NCI-H1417 (cell line): ENCODE data around the gene LCLAT1.
A peak's percentile ranks its signal among the peaks of the same experiment; 100 is the strongest.

ENCODE experiments used
- DNase-seq, 3 experiments: peaks; one replicate each; lab custom pipeline; 2025; lab: John Stamatoyannopoulos, UW

LCLAT1 gene

DNA sequence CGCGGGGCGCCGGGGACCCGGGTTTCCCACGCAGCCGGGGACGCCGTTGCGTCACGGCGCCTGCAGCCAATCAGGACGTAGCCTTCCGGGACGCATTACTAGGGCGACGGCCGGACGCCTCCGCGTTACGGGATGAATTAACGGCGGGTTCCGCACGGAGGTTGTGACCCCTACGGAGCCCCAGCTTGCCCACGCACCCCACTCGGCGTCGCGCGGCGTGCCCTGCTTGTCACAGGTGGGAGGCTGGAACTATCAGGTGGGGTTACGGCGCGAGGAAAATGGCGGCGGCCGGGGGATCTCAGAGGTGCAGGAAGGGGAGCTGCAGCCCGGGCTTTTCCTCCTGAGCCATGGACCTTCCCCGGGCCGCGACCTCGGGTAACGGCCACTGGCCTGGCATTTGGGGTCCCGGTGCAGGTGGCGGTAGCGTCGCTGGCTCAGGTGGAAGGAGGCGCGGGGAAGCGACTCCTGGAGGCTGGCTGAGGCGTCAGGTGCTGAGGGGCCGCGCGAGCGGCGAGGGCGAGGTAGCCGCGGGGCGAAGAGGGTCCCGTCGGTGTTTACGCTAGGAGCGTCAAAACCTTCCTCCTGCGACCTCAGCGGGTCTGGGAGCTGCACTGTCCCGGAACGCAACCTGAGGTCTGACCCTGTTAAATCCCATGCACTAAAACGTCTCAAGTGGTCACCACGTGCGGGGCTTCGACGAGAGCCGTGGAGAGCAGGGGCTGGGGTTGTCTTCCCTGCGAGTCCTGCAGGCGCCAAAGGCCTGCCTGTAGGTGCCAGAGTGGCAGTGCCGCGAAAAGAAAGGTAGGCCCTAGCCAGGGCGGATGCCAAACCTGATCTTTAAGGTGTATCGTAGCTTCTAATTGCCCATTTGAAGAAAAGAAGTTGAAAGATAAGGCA lies at the start of gene LCLAT1:
TSS of gene LCLAT1 (plus strand) at position 98 of the 897 bp plus-strand sequence. CDS start 78,345 bp downstream, outside the sequence.
- peak; percentile 78 to 93 (median 92) for DNase-seq

DNA sequence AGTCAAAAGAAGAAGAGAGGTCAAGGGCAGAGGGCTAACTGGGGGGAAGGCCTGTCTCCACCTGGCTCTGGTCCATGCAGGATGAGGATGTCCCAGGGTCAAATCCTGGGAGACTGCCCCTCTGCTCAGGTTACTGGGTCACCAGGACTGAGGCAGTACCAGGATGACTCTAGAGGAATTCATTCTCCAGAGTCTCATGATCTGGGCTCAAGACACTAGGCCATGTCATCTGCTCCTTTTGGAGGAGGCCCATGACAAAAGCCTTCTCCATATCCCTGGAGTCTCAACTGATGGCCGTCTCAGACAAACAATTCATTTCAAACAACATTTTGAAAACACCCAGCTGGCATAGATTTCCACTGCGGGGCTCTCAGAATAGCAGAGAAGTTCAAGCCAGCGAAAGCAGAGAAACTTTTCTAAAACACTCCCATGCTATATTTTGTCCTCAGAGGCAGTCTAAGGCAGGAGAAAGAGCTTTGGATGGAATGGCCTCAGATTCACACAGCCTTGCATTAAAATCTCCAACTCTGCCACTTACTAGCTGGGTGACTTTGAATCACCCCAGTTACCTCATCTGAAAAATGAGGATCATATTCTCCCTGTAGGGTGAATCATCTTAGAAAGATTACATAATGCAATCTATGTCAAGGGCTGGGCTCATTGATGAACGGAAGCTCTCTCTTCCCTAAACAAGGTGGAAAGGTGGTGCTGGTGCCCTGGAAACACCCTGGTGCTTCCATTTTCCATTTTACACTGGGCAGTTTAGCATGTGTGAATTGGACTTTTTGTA lies 48.8 kb upstream of the LCLAT1 start:
- DNase-seq: no peak

DNA sequence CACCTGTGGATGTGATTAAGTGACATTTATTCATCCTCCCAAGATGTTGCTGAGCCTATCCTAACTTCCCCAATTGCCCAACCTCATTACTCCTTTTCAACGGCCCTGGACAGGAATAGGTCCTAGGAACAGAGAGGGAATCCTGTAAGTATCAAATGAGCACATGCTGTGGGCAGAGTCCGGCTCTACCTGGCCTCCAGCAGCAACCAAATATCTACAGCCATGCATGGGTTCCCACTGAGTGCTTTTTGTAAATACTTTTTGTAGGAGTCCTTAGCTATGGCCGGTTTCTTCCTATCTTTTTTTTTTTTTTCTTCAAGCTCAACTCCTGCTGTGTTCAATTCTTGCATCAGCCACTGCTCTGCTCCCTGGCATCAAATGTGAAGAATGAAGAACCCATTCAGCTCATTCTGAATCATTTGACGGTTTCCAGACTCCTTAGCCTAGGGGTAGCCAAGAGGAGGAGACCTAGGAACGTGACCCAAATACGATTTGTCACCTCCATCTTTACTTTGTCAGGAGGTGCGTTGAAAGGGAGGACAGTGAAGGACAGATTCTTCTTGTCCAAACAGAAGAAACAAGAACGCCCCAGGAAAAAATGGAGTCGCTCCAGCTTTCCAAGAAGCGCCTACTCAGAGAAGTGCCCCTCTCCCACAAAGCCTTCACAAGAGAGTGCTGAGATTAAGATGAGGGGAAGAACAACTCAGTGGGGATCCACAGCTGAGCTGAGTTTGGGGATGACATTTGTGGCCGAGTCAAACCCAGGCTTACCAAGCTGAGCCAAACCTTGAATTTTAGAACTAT lies 46.7 kb upstream of the LCLAT1 start:
- DNase-seq: no peak

DNA sequence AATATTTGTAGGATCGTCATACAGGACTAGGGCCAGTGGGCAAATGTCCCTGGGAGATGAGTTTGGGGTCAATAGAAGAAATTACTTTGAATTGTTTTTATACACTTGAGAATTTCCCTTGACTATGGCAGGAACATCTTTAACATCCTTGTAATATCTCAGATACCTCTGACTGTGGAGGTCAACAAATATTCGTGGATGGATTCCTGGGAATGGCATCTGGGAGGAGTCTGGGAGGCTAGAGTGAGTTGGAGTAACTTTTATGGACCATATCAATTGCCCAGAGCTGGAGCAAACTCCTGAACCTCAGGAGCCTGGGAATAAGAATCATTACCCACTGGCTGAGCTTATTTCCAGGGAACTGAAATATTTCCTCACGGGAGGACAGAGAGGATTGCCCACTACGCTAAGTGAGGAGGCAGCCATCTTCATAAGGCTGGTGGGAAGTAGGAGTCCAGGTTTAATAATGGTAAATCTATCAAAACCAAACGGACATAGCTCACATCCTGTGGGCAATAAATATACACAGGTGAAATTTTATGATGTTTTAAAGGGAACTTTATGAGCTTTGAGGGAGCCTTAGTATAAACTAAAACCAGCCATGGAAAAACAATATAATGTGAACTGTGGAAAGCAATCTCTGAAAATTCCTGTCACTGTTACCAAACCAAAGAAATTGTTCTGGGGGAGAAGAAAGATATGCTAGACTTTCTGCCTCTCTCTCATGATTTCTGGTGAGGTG lies 44.4 kb upstream of the LCLAT1 start:
- DNase-seq: no peak

DNA sequence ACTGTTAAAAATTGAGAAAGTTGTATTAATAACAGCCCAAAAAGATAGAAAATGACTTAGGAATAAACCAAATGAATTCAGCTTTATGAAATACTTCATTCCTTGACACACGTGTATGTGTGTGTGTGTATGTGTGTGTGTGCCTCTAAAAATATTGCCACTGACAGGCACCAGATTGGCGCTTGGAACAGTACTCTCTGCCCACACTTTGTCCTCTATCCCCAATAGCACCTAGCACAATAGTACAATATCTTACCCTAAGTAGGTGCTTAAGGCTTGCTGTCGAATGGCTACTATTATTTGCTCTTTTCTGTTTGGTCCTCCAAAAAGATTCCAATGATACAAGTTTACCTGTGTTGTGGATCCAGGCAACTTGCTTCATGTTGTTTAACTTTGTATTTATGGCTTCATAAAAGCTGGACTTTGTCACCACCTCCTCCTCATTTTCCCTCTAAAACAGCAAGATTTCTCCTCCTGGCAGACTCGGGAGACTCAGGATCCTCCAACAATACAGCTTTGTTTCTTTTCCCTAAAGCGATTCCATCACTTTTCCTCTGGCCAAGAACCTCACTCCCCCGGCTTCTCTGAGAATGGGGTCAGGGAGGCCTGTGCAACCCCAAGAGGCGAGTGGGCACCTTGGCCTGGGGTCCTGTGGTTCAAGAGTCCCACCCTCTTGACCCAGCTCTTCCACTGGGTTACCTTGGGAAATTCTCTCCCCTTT lies 43.3 kb upstream of the LCLAT1 start:
- DNase-seq: no peak

DNA sequence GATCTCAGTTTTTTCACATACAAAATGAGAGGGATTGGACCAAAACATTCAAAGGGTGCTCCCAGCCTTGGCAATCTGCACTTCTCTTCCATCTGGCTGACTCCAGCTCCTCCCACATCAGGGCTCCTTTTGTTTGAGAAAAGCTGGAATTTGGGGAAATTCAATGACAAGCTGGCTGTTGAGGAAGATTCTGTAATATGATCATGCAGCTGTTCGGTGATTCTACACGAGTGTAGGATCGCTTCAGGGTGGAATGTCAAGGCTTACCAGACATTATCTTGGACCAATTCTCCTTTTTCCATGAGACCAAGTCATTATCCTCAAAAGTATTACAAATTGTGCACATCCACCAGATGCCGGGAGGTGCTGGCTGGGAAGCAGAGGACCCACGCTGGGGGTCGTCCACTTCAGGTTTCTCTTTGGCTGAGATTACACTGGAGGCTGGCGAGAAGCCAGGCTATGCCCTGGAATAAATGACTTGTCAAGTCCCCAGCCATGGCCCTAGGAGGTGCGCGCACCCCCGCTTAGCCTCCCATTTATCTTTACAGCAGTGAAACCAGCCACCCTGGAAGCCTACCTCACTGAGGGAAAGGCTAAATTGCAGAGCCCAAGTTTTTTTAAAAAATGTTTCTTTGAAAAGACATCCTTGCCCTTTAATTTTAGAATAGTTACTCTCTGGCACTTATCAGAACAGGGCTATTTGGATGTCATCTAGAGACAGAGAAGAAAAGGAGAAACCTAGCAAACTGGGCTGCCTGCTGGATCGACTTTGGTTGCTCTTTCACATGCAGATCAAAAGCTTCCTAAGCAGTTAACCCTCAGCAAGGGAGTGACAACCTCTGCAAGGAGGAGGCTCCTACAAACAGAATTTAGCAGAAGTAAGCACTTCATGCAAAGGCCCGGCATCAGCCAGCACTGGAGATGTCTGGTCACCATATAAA lies 42.5 kb upstream of the LCLAT1 start:
- peak in 2 of 3 experiments; percentile 14 to 63 for DNase-seq

DNA sequence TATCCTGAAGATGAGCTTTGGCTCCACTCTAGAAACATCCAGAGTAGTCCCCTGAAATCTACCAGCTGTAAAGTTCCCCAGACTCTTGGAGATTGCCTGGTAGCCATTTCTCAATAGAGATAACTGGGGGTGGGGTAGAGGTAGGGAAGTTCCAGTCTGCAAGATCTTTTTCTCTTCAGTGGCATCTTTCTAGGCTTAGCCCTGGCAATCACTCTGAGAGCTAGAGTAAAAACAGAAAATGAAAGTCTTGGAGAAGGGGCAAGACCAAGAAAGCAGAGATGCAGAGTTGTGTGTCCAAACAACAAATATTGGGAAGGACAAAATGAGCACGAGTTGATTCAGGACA lies 41.8 kb upstream of the LCLAT1 start:
- no peak for DNase-seq

DNA sequence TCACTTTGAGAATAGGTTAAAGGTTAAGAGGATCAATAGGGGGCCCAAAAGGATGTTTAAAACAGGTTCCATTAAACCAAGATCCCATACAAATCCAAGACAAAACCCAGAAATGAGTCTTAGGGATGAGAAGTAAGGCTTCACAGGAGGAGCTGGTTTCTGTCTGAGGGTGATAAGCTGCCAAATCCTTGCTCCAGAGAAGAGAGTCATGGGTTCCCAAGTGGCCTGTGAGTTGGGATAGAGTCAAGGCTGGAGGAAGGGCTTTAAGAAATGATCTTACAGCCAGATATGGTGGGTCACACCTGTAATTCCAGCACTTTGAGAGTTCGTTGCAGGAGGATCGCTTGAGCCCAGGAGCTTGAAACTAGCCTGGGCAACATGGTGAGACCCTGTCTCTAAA lies 40.2 kb upstream of the LCLAT1 start:
- no peak for DNase-seq

DNA sequence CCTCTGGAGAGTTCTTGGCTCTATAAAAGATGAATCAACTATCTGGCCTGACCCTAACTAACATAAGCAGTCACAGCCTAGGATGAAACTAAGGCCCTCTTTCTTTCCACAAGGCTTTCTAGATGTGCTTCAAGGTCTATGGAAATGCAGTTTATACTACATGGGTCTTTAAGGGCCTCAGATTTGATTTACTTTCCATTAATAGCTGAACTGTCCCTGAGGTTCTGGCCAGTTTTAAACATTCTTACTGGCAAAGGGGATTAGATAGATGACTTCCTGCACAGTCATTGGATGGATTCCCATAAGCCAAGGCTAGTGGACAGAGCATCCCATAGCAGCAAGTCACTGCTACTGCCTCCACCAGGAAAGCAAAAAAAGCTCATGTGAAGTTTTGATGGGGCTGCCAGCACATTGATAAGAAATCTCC lies 38.1 kb upstream of the LCLAT1 start:
- no peak for DNase-seq

DNA sequence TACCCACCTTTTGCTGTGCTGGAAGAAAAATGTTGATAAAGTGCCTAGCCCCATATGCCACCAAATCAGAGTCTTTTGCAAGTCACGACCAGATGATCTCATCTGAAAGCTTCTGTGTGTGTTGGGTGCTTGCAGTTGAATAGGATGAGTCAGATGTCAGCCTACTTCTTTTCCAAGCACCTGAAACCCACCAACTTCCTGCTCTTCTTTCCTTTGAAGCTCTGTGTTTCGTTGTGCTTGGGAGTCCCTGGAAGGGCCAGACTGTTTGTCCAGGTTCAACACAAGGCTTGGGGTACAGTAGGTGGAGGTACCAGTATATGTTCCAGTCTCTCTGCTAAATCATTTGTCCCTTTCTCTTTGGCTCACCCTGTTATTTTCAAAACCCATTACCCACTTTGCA lies 36.8 kb upstream of the LCLAT1 start:
- DNase-seq: no peak

DNA sequence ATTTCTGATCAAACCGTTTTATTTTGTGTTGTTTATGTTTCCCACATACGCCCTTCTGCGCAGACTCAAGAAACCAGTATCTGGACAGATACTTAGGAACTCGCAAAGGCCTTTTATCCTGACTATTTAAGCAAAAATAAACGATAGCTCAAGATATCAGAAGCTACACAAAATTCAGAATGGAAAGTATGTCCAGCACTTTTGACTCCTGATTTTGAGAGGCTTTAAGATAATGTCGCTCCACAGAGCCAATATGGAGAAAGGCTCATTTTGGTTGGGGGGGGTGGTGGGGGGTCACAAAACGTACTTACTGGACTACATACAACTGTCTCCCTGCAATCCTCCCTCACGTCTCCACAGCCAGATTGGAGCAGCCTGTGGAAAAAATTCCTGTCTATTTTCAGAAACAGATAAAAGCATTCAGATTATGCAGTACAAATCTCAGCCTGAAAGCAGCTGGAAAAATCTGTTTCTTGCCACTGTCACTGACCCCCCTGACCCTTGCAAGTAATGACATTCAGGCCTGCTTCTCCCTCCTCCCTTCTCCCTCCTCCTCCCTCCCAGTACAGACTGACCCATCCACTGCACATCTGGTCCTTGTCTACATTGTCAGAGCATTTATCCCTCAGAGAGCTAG lies 34.9 kb upstream of the LCLAT1 start:
- no peak for DNase-seq

DNA sequence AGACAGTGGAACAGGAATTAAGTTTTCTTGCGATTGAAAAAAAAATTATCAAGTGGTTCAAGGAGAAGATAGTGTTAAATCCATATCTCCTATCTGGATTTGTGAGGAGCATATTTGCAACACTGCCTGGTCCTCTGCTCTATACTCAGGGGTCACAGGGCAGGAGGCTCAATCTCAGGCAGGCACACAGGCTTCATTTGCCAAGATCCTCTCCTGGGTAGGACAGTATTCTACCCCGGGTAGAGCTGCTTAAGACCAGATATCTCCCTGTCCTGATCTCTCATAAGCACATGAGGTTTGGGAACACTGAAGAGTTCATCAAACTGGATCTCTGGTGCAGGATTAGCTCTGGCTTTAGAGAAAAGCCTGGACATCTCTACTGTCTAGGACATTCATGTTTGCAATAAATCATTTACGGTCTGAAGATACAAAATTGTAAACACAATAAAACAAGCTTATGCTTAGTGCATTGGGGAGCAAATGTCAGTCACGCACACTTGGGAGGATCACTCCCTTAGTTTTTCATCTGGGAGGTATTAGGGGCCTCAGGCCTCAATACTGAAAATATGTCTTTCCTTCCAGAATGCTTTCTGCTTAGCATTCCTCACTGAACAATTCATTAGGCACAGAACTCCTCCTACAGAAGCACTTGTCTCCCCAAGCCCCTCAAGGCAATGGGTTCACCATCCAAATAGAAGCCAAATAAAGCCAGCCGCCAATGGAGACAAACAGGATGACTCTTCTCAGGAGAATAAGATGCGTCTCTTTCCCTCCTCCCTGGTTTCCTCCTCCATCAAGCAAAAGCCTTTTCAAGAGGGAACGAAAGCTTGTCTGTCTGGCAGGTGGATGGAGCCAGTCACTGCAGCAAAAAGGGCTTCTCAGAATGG lies 34.1 kb upstream of the LCLAT1 start:
- DNase-seq: no peak

DNA sequence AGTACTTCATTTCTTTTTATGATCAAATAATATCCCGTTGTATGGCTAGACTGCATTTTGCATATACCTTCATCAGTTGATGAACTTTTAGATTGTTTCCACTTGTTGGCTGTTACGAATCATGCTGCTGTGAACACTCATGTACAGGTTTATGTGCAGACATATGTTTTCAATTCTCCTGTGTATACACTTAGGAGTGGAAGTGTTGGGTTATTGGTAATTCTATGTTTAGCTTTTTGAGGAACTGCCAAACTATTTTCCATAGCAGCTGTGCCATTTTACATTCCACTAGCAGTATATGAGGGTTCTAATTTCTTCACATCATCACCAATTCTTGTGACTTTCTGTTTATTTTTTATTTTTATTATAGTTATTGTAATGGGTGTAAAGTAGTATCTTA lies 32.1 kb upstream of the LCLAT1 start:
- DNase-seq: no peak

DNA sequence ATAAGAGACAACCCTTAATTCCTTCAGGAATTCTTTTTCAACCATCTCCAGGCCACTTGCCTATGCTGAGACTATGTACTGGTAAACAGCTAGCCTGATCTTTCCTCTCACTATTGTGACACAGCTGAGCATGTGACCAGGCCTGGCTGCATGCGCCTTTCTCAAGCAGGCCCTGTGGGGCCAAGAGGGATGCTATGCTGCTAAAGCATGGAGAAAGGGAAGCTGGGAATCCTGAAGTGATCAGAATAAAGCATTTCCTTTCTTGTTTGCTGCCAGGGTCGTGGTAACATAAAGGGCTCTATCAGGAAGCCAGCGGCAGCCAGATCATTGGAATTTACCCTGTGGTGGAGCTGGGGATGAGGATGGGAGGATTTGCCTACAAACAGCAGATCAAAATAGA lies 29.8 kb upstream of the LCLAT1 start:
- DNase-seq: no peak

DNA sequence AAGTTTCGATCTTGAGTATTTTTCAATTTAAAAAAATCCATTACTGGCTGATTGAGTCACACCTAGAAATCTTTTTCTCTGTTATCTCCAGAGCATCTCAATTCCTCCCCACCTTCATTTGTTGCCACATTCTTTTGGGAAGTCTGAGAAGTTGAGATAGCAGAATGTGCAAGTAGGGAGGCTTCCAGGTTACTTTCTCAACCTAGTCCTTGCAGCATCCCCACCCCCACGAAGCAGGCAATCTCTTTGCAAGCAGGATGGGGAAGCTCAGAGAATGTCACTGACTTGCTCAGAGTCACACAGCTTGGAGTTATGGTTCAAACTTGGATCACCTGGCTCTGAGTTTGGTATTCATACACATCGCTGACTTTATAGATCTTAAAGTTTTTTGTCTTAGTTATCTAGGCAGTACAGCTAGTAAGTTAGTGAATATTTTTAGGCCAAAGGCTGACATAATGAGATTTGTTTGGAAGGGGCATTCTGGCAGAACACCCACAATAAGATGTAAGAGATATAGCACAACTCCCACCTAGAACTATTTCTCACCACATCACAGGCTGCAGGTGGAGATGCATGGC lies 25.9 kb upstream of the LCLAT1 start:
- peak in 2 of 3 experiments; percentile 37 to 50 for DNase-seq

DNA sequence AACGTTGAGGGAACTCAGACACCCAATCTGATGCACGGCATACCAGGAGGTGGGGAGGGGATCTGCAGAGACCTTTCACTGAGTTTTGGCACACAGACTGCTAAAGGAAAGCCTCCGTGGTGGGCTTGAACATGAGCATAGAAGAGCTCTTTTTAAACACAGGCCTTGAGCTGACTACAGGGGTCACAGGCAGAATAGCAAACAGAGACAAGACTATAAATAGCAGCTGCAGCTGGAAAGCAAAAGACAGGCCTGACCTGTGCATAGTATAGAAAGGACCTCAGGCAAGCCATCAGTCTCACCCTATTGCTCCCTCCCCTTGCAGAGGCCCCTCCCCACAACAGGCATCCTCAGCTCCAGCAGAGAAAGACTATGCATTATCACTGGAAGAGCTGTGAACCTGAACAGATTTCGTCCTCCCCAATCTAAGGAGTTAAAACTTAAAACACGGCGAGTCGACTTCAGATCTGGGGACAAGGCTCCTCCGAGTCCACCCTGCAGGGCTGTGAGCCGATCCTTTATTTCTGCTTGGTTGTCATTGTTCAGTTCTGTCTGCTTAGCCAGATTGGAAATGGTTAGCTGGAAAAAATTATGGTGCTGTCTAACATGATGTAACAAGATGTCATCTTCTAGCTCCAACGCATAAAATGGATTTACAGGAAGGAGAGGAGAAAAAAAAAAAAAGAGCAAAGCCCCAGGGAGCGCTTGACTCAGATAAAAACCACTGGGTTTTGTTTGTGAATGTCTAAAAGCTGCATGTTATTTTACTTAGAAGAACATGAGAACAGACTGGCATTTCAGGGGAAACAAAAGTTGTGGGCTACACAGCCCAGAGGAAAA lies 25.2 kb upstream of the LCLAT1 start:
- DNase-seq: peak; percentile 56 to 89 (median 69)
